RCC 7860 (cell line): Measurements from ENCODE around the gene IFI30.
"Not testable (repeated sequence)": the region's sequence is repeated elsewhere in the genome, so short reads cannot be mapped to it uniquely, and the experiment has no call there.

Experiments
- DNase-seq: peaks from one replicate; pipeline ENCODE4 v3.0.0-alpha.2; 2015; ENCODE audit warnings: low spot score
- FAIRE-seq: peaks from 2 replicates; lab custom pipeline; 2012; peaks lifted over from hg19 to GRCh38; lab: Jason Lieb, UNC

IFI30 gene

GRCh38 chr19:18202397-18202777 lies 28.8 kb downstream of the IFI30 start:
- FAIRE-seq (no peak), DNase-seq (no peak)

GRCh38 chr19:18202778-18203407 lies 29.3 kb downstream of the IFI30 start:
- DNase-seq = no peak

GRCh38 chr19:18203408-18203862 lies 29.8 kb downstream of the IFI30 start:
- no peak for FAIRE-seq
- no peak for DNase-seq

More at GRCh38 chr19:18202778-18203407, 29.3 kb downstream of the IFI30 start:
- FAIRE-seq = no peak

GRCh38 chr19:18203863-18204393 lies 30.3 kb downstream of the IFI30 start, which contains the start of gene RAB3A:
TSS of gene RAB3A (minus strand) at chr19:18204042. CDS start at chr19:18202740, 1,302 bp downstream.
- FAIRE-seq = peak; percentile 77
- peak; percentile 99 for DNase-seq

GRCh38 chr19:18204394-18205199 lies 31.0 kb downstream of the IFI30 start:
- no peak for FAIRE-seq

GRCh38 chr19:18205200-18205892 lies 31.7 kb downstream of the IFI30 start:
- FAIRE-seq = no peak
- DNase-seq = no peak

More at GRCh38 chr19:18204394-18205199, 31.0 kb downstream of the IFI30 start:
- DNase-seq = no peak

- no peak for FAIRE-seq
Observed at GRCh38 chr19:18206018-18206417, 32.4 kb downstream of the IFI30 start.

GRCh38 chr19:18208098-18208951 lies 34.7 kb downstream of the IFI30 start:
- DNase-seq (no peak), FAIRE-seq (no peak)

More at GRCh38 chr19:18206018-18206417, 32.4 kb downstream of the IFI30 start:
- DNase-seq = no peak

- not testable (repeated sequence) for DNase-seq, FAIRE-seq
Observed at GRCh38 chr19:18209912-18210311, 36.3 kb downstream of the IFI30 start.

- FAIRE-seq (no peak), DNase-seq (no peak)
Observed at GRCh38 chr19:18211683-18212082, 38.1 kb downstream of the IFI30 start.

GRCh38 chr19:18214779-18215433 lies 41.3 kb downstream of the IFI30 start:
- FAIRE-seq (no peak), DNase-seq (peak; percentile 5)

- FAIRE-seq = no peak
- DNase-seq = no peak
Observed at GRCh38 chr19:18216789-18217188, 43.2 kb downstream of the IFI30 start.

- FAIRE-seq = no peak
Observed at GRCh38 chr19:18218159-18218558, 44.5 kb downstream of the IFI30 start.

GRCh38 chr19:18218600-18218999 lies 45.0 kb downstream of the IFI30 start:
- no peak for FAIRE-seq
- no peak for DNase-seq

More at GRCh38 chr19:18218159-18218558, 44.5 kb downstream of the IFI30 start:
- no peak for DNase-seq

GRCh38 chr19:18219911-18220631 lies 46.5 kb downstream of the IFI30 start:
- FAIRE-seq (no peak), DNase-seq (no peak)

GRCh38 chr19:18220632-18221275 lies 47.1 kb downstream of the IFI30 start:
- no peak for FAIRE-seq
- DNase-seq = no peak

GRCh38 chr19:18221815-18222725 lies 48.5 kb downstream of the IFI30 start:
- FAIRE-seq (no peak), DNase-seq (no peak)
